K562 (cell line): Measurements from ENCODE around the gene NSUN3. TPM values are rescaled to one million over a fixed set of nuclear protein-coding genes. Genes with fewer than 3 reads are reported as not detected.

ENCODE experiments used
- BRCA1 ChIP-seq, 2 experiments: fragments of 450-650 bp in 1 of 2; sonication (generic) in 1 of 2; formaldehyde crosslinking in 1 of 2; IDR thresholded peaks; 2 replicates each; pipeline versions ENCODE4 v1.5.0 to v1.6.1; 2017 to 2020; ENCODE audit warnings: mild to moderate bottlenecking in 1 of 2, missing genetic modification reagents in 1 of 2
- CREM ChIP-seq: IDR thresholded peaks from 2 replicates; pipeline ENCODE4 v1.6.1; 2014; ENCODE audit warnings: antibody characterized with exemption, low read depth
- EP300 ChIP-seq: IDR thresholded peaks from 2 replicates; pipeline ENCODE4 v1.6.1; 2012; ENCODE audit warnings: low read length, improper control_type of control experiment
- JUNB ChIP-seq: fragments of 450-650 bp; formaldehyde crosslinking; conservative IDR thresholded peaks from 2 replicates; pipeline ENCODE4 v1.4.0; 2020; ENCODE audit warnings: mild to moderate bottlenecking
- JUND ChIP-seq, 2 experiments: IDR thresholded peaks; 2 replicates in 1 of 2; 3 replicates in 1 of 2; pipeline ENCODE4 v1.6.1; 2011; ENCODE audit warnings: borderline replicate concordance in 2 of 2, low read depth in 2 of 2, low read length in 2 of 2, improper control_type of control experiment in 1 of 2, missing biosample characterization in 1 of 2, missing genetic modification characterization in 1 of 2, missing genetic modification reagents in 1 of 2
- MCM3 ChIP-seq: fragments of 450-650 bp; IDR thresholded peaks from 2 replicates; pipeline ENCODE4 v1.6.1; 2016
- MED1 ChIP-seq: sonication (generic); formaldehyde crosslinking; IDR thresholded peaks from 2 replicates; pipeline ENCODE4 v1.8.1; 2023; ENCODE audit warnings: missing genetic modification reagents, borderline replicate concordance
- NFXL1 ChIP-seq: fragments of 450-650 bp; formaldehyde crosslinking; IDR thresholded peaks from 2 replicates; pipeline ENCODE4 v1.4.0; 2021; ENCODE audit warnings: mild to moderate bottlenecking
- RAD51 ChIP-seq: fragments of 450-650 bp; IDR thresholded peaks from 2 replicates; pipeline ENCODE4 v1.7.1; 2016; ENCODE audit warnings: low read depth, mild to moderate bottlenecking, borderline replicate concordance
- SAFB2 ChIP-seq: fragments of 200-400 bp; formaldehyde crosslinking; IDR thresholded peaks from 2 replicates; pipeline ENCODE4 v1.6.1; 2018; ENCODE audit warnings: borderline replicate concordance, low read length, low read depth, moderate library complexity; ENCODE audit not compliant: severe bottlenecking
- SMC3 ChIP-seq: conservative IDR thresholded peaks from 2 replicates; pipeline ENCODE4 v1.6.1; 2011; ENCODE audit warnings: low read depth, low read length, improper control_type of control experiment; ENCODE audit not compliant: insufficient read depth
- USF1 ChIP-seq: sonication (generic); formaldehyde crosslinking; IDR thresholded peaks from 2 replicates; pipeline ENCODE4 v1.9.0; 2022; ENCODE audit warnings: mild to moderate bottlenecking, missing genetic modification reagents
- ZNF316 ChIP-seq: fragments of 450-650 bp; IDR thresholded peaks from 2 replicates; pipeline ENCODE4 v1.6.1; 2016
- ZNF740 ChIP-seq, 3 experiments: fragments of 200-800 bp in 1 of 3; sonication (Bioruptor generic) in 1 of 3; sonication (generic) in 1 of 3; formaldehyde crosslinking in 1 of 3; IDR thresholded peaks; 2 replicates each; pipeline versions ENCODE4 v1.6.1 to v1.8.0; 2016 to 2022; ENCODE audit warnings: mild to moderate bottlenecking in 2 of 3, missing compliant biosample characterization in 2 of 3, missing genetic modification characterization in 2 of 3, missing genetic modification reagents in 1 of 3
- ZNF830 ChIP-seq: fragments of 250-450 bp; sonication (Bioruptor Pico); IDR thresholded peaks from 2 replicates; pipeline ENCODE4 v1.5.0; 2021; ENCODE audit warnings: mild to moderate bottlenecking
- polyA plus RNA-seq, 8 experiments: library from polyadenylated mRNA; depleted of rRNA in 4 of 8; stranded (reverse) in 5 of 8; unstranded in 3 of 8; fragments of >200 nt; fragmentation: Nextera tagmentation in 2 of 8; fragmentation: Illumina TruSeq in 1 of 8; extraction: Ambion mirVana in 2 of 8; extraction: Trizol in 1 of 8; gene quantifications; 2 replicates each; pipeline versions ENCODE4 v1.2.1 to v1.2.3, GENCODE V29; 2011 to 2014; ENCODE audit warnings: inconsistent platforms in 1 of 8, missing spikeins in 1 of 8
- total RNA-seq, 7 experiments: library from RNA; depleted of rRNA in 6 of 7; stranded (reverse); fragments of >200 nt in 6 of 7; fragmentation: Illumina TruSeq in 2 of 7; extraction: Trizol in 2 of 7; gene quantifications; 2 replicates each; pipeline versions ENCODE4 v1.2.1 to v1.2.3, GENCODE V29; 2011 to 2021; ENCODE audit warnings: low replicate concordance in 1 of 7
- TF ChIP-seq, protein P1 (sequence below), 3 experiments: fragments of 200-800 bp in 1 of 3; fragments of 250-450 bp in 1 of 3; fragments of 450-650 bp in 1 of 3; sonication (Bioruptor Pico) in 1 of 3; sonication (Bioruptor generic) in 1 of 3; formaldehyde crosslinking in 1 of 3; IDR thresholded peaks; 2 replicates each; pipeline versions ENCODE4 v1.6.1 to v1.8.0; 2016 to 2022; ENCODE audit warnings: mild to moderate bottlenecking in 2 of 3, missing genetic modification characterization in 2 of 3, missing compliant biosample characterization in 1 of 3, moderate library complexity in 1 of 3
- TF ChIP-seq, protein P2 (sequence below): fragments of 450-650 bp; IDR thresholded peaks from 2 replicates; pipeline ENCODE4 v1.6.1; 2018; ENCODE audit warnings: mild to moderate bottlenecking, low read depth; ENCODE audit not compliant: partially characterized antibody

Gene NSUN3
- total and polyA plus RNA-seq, 9 of the 15 experiments (the other 6 are each of a cell fraction or from before 2014, with no cell fraction given) = 4.4 to 12.3 (median 7.6) TPM

- TF ChIP-seq BRCA1 (IDR thresholded peaks at IDR 0.05) (no peak), BRCA1 (CRISPR knock-in tag; IDR thresholded peaks at IDR 0.05) (no peak), JUND (IDR thresholded peaks at IDR 0.05; ENCODE audit: borderline replicate concordance, low read depth, low read length) (no peak), JUND (tag; IDR thresholded peaks at IDR 0.05; ENCODE audit: borderline replicate concordance, low read depth, low read length) (no peak; the same call in 2 of the 3 replicates), EP300 (peak; percentile 16; the same call in 1 of the 2 replicates), ZNF830 (no peak), ZNF740 (CRISPR knock-in tag; IDR thresholded peaks at IDR 0.05) (no peak), ZNF740 (tag; IDR thresholded peaks at IDR 0.05) (no peak), CREM (peak; percentile 49), USF1 (CRISPR knock-in tag) (no peak), NFXL1 (CRISPR knock-in tag) (no peak), SMC3 (no peak), SAFB2 (no peak), MED1 (CRISPR knock-in tag) (no peak), ZNF316 (peak; percentile 91), JUNB (CRISPR knock-in tag) (no peak), RAD51 (no peak), MCM3 (no peak)
- TF ChIP-seq, protein P1, sequence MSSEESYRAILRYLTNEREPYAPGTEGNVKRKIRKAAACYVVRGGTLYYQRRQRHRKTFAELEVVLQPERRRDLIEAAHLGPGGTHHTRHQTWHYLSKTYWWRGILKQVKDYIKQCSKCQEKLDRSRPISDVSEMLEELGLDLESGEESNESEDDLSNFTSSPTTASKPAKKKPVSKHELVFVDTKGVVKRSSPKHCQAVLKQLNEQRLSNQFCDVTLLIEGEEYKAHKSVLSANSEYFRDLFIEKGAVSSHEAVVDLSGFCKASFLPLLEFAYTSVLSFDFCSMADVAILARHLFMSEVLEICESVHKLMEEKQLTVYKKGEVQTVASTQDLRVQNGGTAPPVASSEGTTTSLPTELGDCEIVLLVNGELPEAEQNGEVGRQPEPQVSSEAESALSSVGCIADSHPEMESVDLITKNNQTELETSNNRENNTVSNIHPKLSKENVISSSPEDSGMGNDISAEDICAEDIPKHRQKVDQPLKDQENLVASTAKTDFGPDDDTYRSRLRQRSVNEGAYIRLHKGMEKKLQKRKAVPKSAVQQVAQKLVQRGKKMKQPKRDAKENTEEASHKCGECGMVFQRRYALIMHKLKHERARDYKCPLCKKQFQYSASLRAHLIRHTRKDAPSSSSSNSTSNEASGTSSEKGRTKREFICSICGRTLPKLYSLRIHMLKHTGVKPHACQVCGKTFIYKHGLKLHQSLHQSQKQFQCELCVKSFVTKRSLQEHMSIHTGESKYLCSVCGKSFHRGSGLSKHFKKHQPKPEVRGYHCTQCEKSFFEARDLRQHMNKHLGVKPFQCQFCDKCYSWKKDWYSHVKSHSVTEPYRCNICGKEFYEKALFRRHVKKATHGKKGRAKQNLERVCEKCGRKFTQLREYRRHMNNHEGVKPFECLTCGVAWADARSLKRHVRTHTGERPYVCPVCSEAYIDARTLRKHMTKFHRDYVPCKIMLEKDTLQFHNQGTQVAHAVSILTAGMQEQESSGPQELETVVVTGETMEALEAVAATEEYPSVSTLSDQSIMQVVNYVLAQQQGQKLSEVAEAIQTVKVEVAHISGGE (CRISPR knock-in tag; IDR thresholded peaks at IDR 0.05) = 0 out of 6 replicates have a peak, but pooled peaks of 1 of the 3 experiments have one; percentile 22
- TF ChIP-seq, protein P2, sequence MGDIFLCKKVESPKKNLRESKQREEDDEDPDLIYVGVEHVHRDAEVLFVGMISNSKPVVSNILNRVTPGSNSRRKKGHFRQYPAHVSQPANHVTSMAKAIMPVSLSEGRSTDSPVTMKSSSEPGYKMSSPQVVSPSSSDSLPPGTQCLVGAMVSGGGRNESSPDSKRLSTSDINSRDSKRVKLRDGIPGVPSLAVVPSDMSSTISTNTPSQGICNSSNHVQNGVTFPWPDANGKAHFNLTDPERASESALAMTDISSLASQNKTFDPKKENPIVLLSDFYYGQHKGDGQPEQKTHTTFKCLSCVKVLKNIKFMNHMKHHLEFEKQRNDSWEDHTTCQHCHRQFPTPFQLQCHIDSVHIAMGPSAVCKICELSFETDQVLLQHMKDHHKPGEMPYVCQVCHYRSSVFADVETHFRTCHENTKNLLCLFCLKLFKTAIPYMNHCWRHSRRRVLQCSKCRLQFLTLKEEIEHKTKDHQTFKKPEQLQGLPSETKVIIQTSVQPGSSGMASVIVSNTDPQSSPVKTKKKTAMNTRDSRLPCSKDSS = no peak
These were observed at the start of gene NSUN3, which contains the start of gene DHFR2 (continued) for GRCh38 chr3:94062513-94063404.
